C4-2B (cell line): ENCODE data around the gene CLEC18C.
"Not testable (repeated sequence)": the region's sequence is repeated elsewhere in the genome, so short reads cannot be mapped to it uniquely, and the experiment has no call there.

Source experiments
- H3K27ac ChIP-seq: fragments of 450-650 bp; 2 replicates; pipeline ENCODE4 v1.5.1; 2017
- CTCF ChIP-seq: fragments of 450-650 bp; conservative IDR thresholded peaks from 2 replicates; pipeline ENCODE4 v1.5.1; 2017; ENCODE audit warnings: mild to moderate bottlenecking
- ZFX ChIP-seq: fragments of 450-650 bp; IDR thresholded peaks from 2 replicates; pipeline ENCODE4 v1.6.1; 2017

The CLEC18C gene

GRCh38 chr16:70152578-70153302 lies 20.8 kb upstream of the CLEC18C start:
- no peak overlapping the region for H3K27ac ChIP-seq
- no peak for TF ChIP-seq CTCF
- no peak for TF ChIP-seq ZFX

- H3K27ac ChIP-seq, result not testable (repeated sequence)
These were observed 18.9 kb upstream of the CLEC18C start for GRCh38 chr16:70154736-70155135.

- H3K27ac ChIP-seq, result no peak overlapping the region
- no peak for TF ChIP-seq ZFX
These were observed 17.2 kb upstream of the CLEC18C start for GRCh38 chr16:70156207-70156978.

- H3K27ac ChIP-seq, result no peak overlapping the region
- TF ChIP-seq CTCF (no peak), ZFX (no peak)
These were observed 16.5 kb upstream of the CLEC18C start for GRCh38 chr16:70157105-70157476.

- no peak overlapping the region for H3K27ac ChIP-seq
- TF ChIP-seq ZFX (no peak), CTCF (no peak)
These were observed 15.9 kb upstream of the CLEC18C start for GRCh38 chr16:70157477-70158260.

GRCh38 chr16:70158261-70158939 lies 15.2 kb upstream of the CLEC18C start:
- no peak overlapping the region for H3K27ac ChIP-seq
- TF ChIP-seq CTCF (no peak), ZFX (no peak)

GRCh38 chr16:70159355-70160348 lies 13.9 kb upstream of the CLEC18C start:
- no peak for TF ChIP-seq ZFX
- no peak overlapping the region for H3K27ac ChIP-seq

- H3K27ac ChIP-seq, result no peak overlapping the region
- no peak for TF ChIP-seq ZFX
- TF ChIP-seq CTCF, result no peak
These were observed 13.2 kb upstream of the CLEC18C start for GRCh38 chr16:70160388-70160787.
